ENCODE results near the gene STRIT1.

The STRIT1 gene

GRCh38 chr3:155303540-155304097 lies 10.1 kb upstream of the STRIT1 start:
- no peak overlapping the region for H3K27ac ChIP-seq
- H3K27me3 ChIP-seq (ENCODE audit: insufficient read depth, low read depth), result no peaks in the 10 kb centered on the region
- H3K4me2 ChIP-seq, result no peak overlapping the region
- no peak overlapping the region for H3K9ac ChIP-seq
- TF ChIP-seq CTCF (conservative IDR thresholded peaks at IDR 0.05; ENCODE audit: low read depth, low read length), result no peak
- H3K79me2 ChIP-seq (ENCODE audit: insufficient read depth, low read depth), result no peaks in the 10 kb centered on the region
- H2AFZ ChIP-seq (ENCODE audit: low read depth), result no peak overlapping the region
- H4K20me1 ChIP-seq (ENCODE audit: insufficient read depth), result no peaks in the 10 kb centered on the region
- H3K36me3 ChIP-seq (ENCODE audit: insufficient read depth), result no peaks in the 10 kb centered on the region
- no peaks in the 10 kb centered on the region for H3K4me1 ChIP-seq (ENCODE audit: low read depth, poor library complexity, severe bottlenecking)
- H3K4me3 ChIP-seq (IDR thresholded peaks at IDR 0.05; ENCODE audit: insufficient read depth, low read depth, low read length), result no peak overlapping the region

GRCh38 chr3:155302891-155303290 lies 9.4 kb upstream of the STRIT1 start:
- no peak overlapping the region for H3K9ac ChIP-seq
- H2AFZ ChIP-seq (ENCODE audit: low read depth), result no peak overlapping the region
- H3K4me3 ChIP-seq (IDR thresholded peaks at IDR 0.05; ENCODE audit: insufficient read depth, low read depth, low read length), result no peak overlapping the region
- H3K79me2 ChIP-seq (ENCODE audit: insufficient read depth, low read depth), result no peaks in the 10 kb centered on the region
- no peak overlapping the region for H3K4me2 ChIP-seq
- no peaks in the 10 kb centered on the region for H4K20me1 ChIP-seq (ENCODE audit: insufficient read depth)
- TF ChIP-seq CTCF (conservative IDR thresholded peaks at IDR 0.05; ENCODE audit: low read depth, low read length), result no peak
- no peak overlapping the region for H3K27ac ChIP-seq
- no peaks in the 10 kb centered on the region for H3K27me3 ChIP-seq (ENCODE audit: insufficient read depth, low read depth)
- H3K36me3 ChIP-seq (ENCODE audit: insufficient read depth), result no peaks in the 10 kb centered on the region
- no peaks in the 10 kb centered on the region for H3K4me1 ChIP-seq (ENCODE audit: low read depth, poor library complexity, severe bottlenecking)

GRCh38 chr3:155302481-155302880 lies 9.0 kb upstream of the STRIT1 start:
- no peak for TF ChIP-seq CTCF (conservative IDR thresholded peaks at IDR 0.05; ENCODE audit: low read depth, low read length)
- H3K36me3 ChIP-seq (ENCODE audit: insufficient read depth), result no peaks in the 10 kb centered on the region
- H3K4me1 ChIP-seq (ENCODE audit: low read depth, poor library complexity, severe bottlenecking), result no peaks in the 10 kb centered on the region
- H3K4me2 ChIP-seq, result no peak overlapping the region
- H3K27me3 ChIP-seq (ENCODE audit: insufficient read depth, low read depth), result no peaks in the 10 kb centered on the region
- no peak overlapping the region for H3K4me3 ChIP-seq (IDR thresholded peaks at IDR 0.05; ENCODE audit: insufficient read depth, low read depth, low read length)
- H3K79me2 ChIP-seq (ENCODE audit: insufficient read depth, low read depth), result no peaks in the 10 kb centered on the region
- H2AFZ ChIP-seq (ENCODE audit: low read depth), result no peak overlapping the region
- no peaks in the 10 kb centered on the region for H4K20me1 ChIP-seq (ENCODE audit: insufficient read depth)
- H3K27ac ChIP-seq, result no peak overlapping the region
- no peak overlapping the region for H3K9ac ChIP-seq

GRCh38 chr3:155297100-155297499 lies 3.6 kb upstream of the STRIT1 start:
- no peaks in the 10 kb centered on the region for H3K36me3 ChIP-seq (ENCODE audit: insufficient read depth)
- no peaks in the 10 kb centered on the region for H3K27me3 ChIP-seq (ENCODE audit: insufficient read depth, low read depth)
- H4K20me1 ChIP-seq (ENCODE audit: insufficient read depth), result no peaks in the 10 kb centered on the region
- H3K4me3 ChIP-seq (IDR thresholded peaks at IDR 0.05; ENCODE audit: insufficient read depth, low read depth, low read length), result no peak overlapping the region
- H3K4me1 ChIP-seq (ENCODE audit: low read depth, poor library complexity, severe bottlenecking), result no peaks in the 10 kb centered on the region
- no peak overlapping the region for H3K27ac ChIP-seq
- TF ChIP-seq CTCF (conservative IDR thresholded peaks at IDR 0.05; ENCODE audit: low read depth, low read length), result no peak
- no peak overlapping the region for H3K4me2 ChIP-seq
- no peaks in the 10 kb centered on the region for H3K79me2 ChIP-seq (ENCODE audit: insufficient read depth, low read depth)
- no peak overlapping the region for H2AFZ ChIP-seq (ENCODE audit: low read depth)
- no peak overlapping the region for H3K9ac ChIP-seq
